ENCODE results near the gene ZNF682. TPM values are rescaled to one million over a fixed set of nuclear protein-coding genes. Genes with fewer than 3 reads are reported as not detected.

The ZNF682 gene
- total and polyA plus RNA-seq, 2 of the 13 experiments (the other 11 are each of a cell fraction or from before 2014, with no cell fraction given), result 2.0 to 7.2 TPM

- no peak for TF ChIP-seq ZNF546 (CRISPR knock-in tag; conservative IDR thresholded peaks at IDR 0.05)
- TF ChIP-seq ZNF329 (CRISPR knock-in tag; IDR thresholded peaks at IDR 0.05; ENCODE audit: low read depth), result no peak
- no peak for TF ChIP-seq ATF4 (CRISPR knock-in tag; IDR thresholded peaks at IDR 0.05)
- no peak for TF ChIP-seq XRCC5 (optimal IDR thresholded peaks at IDR 0.05; ENCODE audit: low read length)
These were observed 27.6 kb upstream of the ZNF682 start (continued) for GRCh38 chr19:20066861-20067260.

- no peaks in the 10 kb centered on the region for H3K79me2 ChIP-seq (ENCODE audit: insufficient read depth, low read length)
- H3K27ac ChIP-seq (ENCODE audit: extremely low read length, insufficient read depth, low read length), result no peak overlapping the region
- no peak overlapping the region for H3K9ac ChIP-seq (ENCODE audit: insufficient read depth, low read depth, low read length)
- H3K4me3 ChIP-seq (replicated peaks in 1 of 3; ENCODE audit: insufficient read depth in 1 of 3, low read depth in 2 of 3, low read length in 3 of 3), result no peak overlapping the region
- H4K20me1 ChIP-seq (ENCODE audit: insufficient read depth, low read length), result no peaks in the 10 kb centered on the region
- no peak for DNase-seq (ENCODE audit: low spot score)
- no TSS peak for BruUV-seq (replicated peaks)
- no peak overlapping the region for H2AFZ ChIP-seq (ENCODE audit: low read length)
- no peaks in the 10 kb centered on the region for H3K4me1 ChIP-seq (ENCODE audit: insufficient read depth, low read length)
- no peak overlapping the region for H3K4me2 ChIP-seq (ENCODE audit: low read depth, low read length)
- POLR2A ChIA-PET, result no interaction called here
- intact Hi-C loops (cut with micrococcal nuclease; ENCODE audit: unreplicated experiment), result no loop called here
- no peaks in the 10 kb centered on the region for H3K36me3 ChIP-seq (replicated peaks in 1 of 2; ENCODE audit: control insufficient read depth in 1 of 2, insufficient read depth in 2 of 2, low read length in 2 of 2)
- no peaks in the 10 kb centered on the region for H3K27me3 ChIP-seq (ENCODE audit: control insufficient read depth in 1 of 2, insufficient read depth in 2 of 2, low read length in 2 of 2)
- FAIRE-seq, result no peak
- CTCF ChIA-PET (ENCODE audit: low intra/inter-chr PET ratio, low total read pairs), result no interaction called here
- 0% methylated on average over 1 of the region's 1 CpG for WGBS (ENCODE audit: low lambda C conversion rate)
- in situ Hi-C loops (cut with HindIII; ENCODE audit: extremely low pct_ligation_motif_present, low pct_unique_long_range_greater_than_20kb), result no loop called here
- ATAC-seq, result no peak
- H3K9me3 ChIP-seq (ENCODE audit: low read length), result peaks cover 24% of the 10 kb centered on the region; the same call in 1 of the 2 replicates
- TF ChIP-seq STAT5B (CRISPR knock-in tag; IDR thresholded peaks at IDR 0.05) (no peak), ONECUT2 (CRISPR knock-in tag; IDR thresholded peaks at IDR 0.05) (no peak), ATF7-NPFF (CRISPR knock-in tag; IDR thresholded peaks at IDR 0.05; ENCODE audit: low read depth) (no peak), NCOA5 (CRISPR knock-in tag; IDR thresholded peaks at IDR 0.05) (no peak), KAT7 (CRISPR knock-in tag; IDR thresholded peaks at IDR 0.05; ENCODE audit: borderline replicate concordance) (no peak), ZFYVE20 (CRISPR knock-in tag; IDR thresholded peaks at IDR 0.05; ENCODE audit: borderline replicate concordance, low read depth) (no peak), NR2F1 (CRISPR knock-in tag; IDR thresholded peaks at IDR 0.05) (no peak), SATB2 (CRISPR knock-in tag; IDR thresholded peaks at IDR 0.05) (no peak), SOX5 (CRISPR knock-in tag; IDR thresholded peaks at IDR 0.05; ENCODE audit: borderline replicate concordance) (no peak), MTF2 (CRISPR knock-in tag; IDR thresholded peaks at IDR 0.05; ENCODE audit: borderline replicate concordance) (no peak), ZNF609 (CRISPR knock-in tag; IDR thresholded peaks at IDR 0.05; ENCODE audit: borderline replicate concordance) (no peak), TBX3 (IDR thresholded peaks at IDR 0.05; ENCODE audit: borderline replicate concordance) (no peak)
- TF ChIP-seq, protein P1, sequence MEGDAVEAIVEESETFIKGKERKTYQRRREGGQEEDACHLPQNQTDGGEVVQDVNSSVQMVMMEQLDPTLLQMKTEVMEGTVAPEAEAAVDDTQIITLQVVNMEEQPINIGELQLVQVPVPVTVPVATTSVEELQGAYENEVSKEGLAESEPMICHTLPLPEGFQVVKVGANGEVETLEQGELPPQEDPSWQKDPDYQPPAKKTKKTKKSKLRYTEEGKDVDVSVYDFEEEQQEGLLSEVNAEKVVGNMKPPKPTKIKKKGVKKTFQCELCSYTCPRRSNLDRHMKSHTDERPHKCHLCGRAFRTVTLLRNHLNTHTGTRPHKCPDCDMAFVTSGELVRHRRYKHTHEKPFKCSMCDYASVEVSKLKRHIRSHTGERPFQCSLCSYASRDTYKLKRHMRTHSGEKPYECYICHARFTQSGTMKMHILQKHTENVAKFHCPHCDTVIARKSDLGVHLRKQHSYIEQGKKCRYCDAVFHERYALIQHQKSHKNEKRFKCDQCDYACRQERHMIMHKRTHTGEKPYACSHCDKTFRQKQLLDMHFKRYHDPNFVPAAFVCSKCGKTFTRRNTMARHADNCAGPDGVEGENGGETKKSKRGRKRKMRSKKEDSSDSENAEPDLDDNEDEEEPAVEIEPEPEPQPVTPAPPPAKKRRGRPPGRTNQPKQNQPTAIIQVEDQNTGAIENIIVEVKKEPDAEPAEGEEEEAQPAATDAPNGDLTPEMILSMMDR (CRISPR knock-in tag; IDR thresholded peaks at IDR 0.05), result no peak
These were observed 21.0 kb upstream of the ZNF682 start for GRCh38 chr19:20060282-20060681.

Measured in HepG2 (cell line).